ENCODE data around the gene AKAP9.
"Not testable (repeated sequence)": the region's sequence is repeated elsewhere in the genome, so short reads cannot be mapped to it uniquely, and the experiment has no call there.

Gene AKAP9

GRCh38 chr7:91947948-91948347, 7.3 kb downstream of the AKAP9 start:
- DNase-seq: no peak

- no peak for DNase-seq
Observed at GRCh38 chr7:91949221-91950009, 8.8 kb downstream of the AKAP9 start.

GRCh38 chr7:91953618-91954017, 13.0 kb downstream of the AKAP9 start:
- no peak for DNase-seq

- DNase-seq: not testable (repeated sequence)
Observed at GRCh38 chr7:91956464-91956863, 15.8 kb downstream of the AKAP9 start.

GRCh38 chr7:91957232-91957631, 16.6 kb downstream of the AKAP9 start:
- DNase-seq: no peak

GRCh38 chr7:91957823-91958222, 17.2 kb downstream of the AKAP9 start:
- DNase-seq: no peak

GRCh38 chr7:91959023-91959422, 18.4 kb downstream of the AKAP9 start:
- no peak for DNase-seq

GRCh38 chr7:91961816-91962215, 21.2 kb downstream of the AKAP9 start:
- DNase-seq: no peak

GRCh38 chr7:91962419-91962818, 21.8 kb downstream of the AKAP9 start:
- no peak for DNase-seq

- DNase-seq: not testable (repeated sequence)
Observed at GRCh38 chr7:91967513-91967912, 26.9 kb downstream of the AKAP9 start.

- no peak for DNase-seq
Observed at GRCh38 chr7:91973639-91974038, 33.0 kb downstream of the AKAP9 start.

- no peak for DNase-seq
Observed at GRCh38 chr7:91974066-91974465, 33.4 kb downstream of the AKAP9 start.

- no peak for DNase-seq
Observed at GRCh38 chr7:91976743-91977142, 36.1 kb downstream of the AKAP9 start.

GRCh38 chr7:91979590-91979989, 38.9 kb downstream of the AKAP9 start:
- DNase-seq: no peak

- DNase-seq: not testable (repeated sequence)
Observed at GRCh38 chr7:91982352-91982751, 41.7 kb downstream of the AKAP9 start.

GRCh38 chr7:91988213-91988612, 47.6 kb downstream of the AKAP9 start:
- DNase-seq: no peak

- DNase-seq: no peak
Observed at GRCh38 chr7:91993976-91994375, 53.3 kb downstream of the AKAP9 start.

- no peak for DNase-seq
Observed at GRCh38 chr7:91995391-91996105, 54.9 kb downstream of the AKAP9 start.

GRCh38 chr7:91999631-92000565, 59.2 kb downstream of the AKAP9 start:
- no peak for DNase-seq

GRCh38 chr7:92002720-92003119, 62.1 kb downstream of the AKAP9 start:
- no peak for DNase-seq

GRCh38 chr7:92006046-92006445, 65.4 kb downstream of the AKAP9 start:
- no peak for DNase-seq

- DNase-seq: no peak
Observed at GRCh38 chr7:92010215-92010614, 69.6 kb downstream of the AKAP9 start.

GRCh38 chr7:92013611-92014010, 72.9 kb downstream of the AKAP9 start:
- DNase-seq: no peak

Measured in NCI-H1436 (cell line).